Kidney (tissue), 14 donors: ENCODE results near the gene PKIG. TPM values are rescaled to one million over a fixed set of nuclear protein-coding genes. Genes with fewer than 3 reads are reported as not detected.

Experiments used
- DNase-seq, 5 donors: peaks; one replicate each; pipeline ENCODE4 v3.0.0-alpha.2; 2013 to 2020
- FAIRE-seq: peaks from 2 replicates; lab custom pipeline; 2012; peaks lifted over from hg19 to GRCh38; lab: Jason Lieb, UNC
- H3K27ac ChIP-seq, 2 donors: one replicate each; pipeline ENCODE4 v1.7.0; 2013; ENCODE audit warnings: low read depth in 2 of 2, low read length in 2 of 2, inconsistent platforms in 1 of 2
- H3K27me3 ChIP-seq: one replicate; pipeline ENCODE4 v1.7.1; 2013; ENCODE audit warnings: low read length, inconsistent platforms; ENCODE audit not compliant: control insufficient read depth, insufficient read depth
- H3K36me3 ChIP-seq, 3 donors: one replicate each; pipeline versions ENCODE4 v1.7.0 to v1.7.1; 2013; ENCODE audit warnings: low read length in 3 of 3, control low read depth in 1 of 3, inconsistent platforms in 1 of 3; ENCODE audit not compliant: insufficient read depth in 3 of 3, control insufficient read depth in 2 of 3
- H3K4me1 ChIP-seq, 3 donors: one replicate each; pipeline versions ENCODE4 v1.7.0 to v1.7.1; 2013; ENCODE audit warnings: low read length in 3 of 3, inconsistent platforms in 1 of 3, low read depth in 1 of 3; ENCODE audit not compliant: control insufficient read depth in 2 of 3, insufficient read depth in 2 of 3
- H3K4me3 ChIP-seq, 3 donors: one replicate each; pipeline versions ENCODE4 v1.7.0 to v1.8.1; 2013; ENCODE audit warnings: low read length in 3 of 3, control low read depth in 1 of 3, inconsistent platforms in 1 of 3
- H3K9ac ChIP-seq, 3 donors: one replicate each; pipeline versions ENCODE4 v1.7.0 to v1.7.1; 2013; ENCODE audit warnings: low read length in 3 of 3, control low read depth in 1 of 3, inconsistent platforms in 1 of 3
- H3K9me3 ChIP-seq, 3 donors: one replicate each; pipeline versions ENCODE4 v1.7.0 to v1.7.1; 2013; ENCODE audit warnings: low read length in 3 of 3, control low read depth in 1 of 3, inconsistent platforms in 1 of 3; ENCODE audit not compliant: control insufficient read depth in 2 of 3, insufficient read depth in 1 of 3
- CTCF ChIP-seq: IDR thresholded peaks from 3 replicates; pipeline ENCODE4 v1.5.1; 2012; ENCODE audit warnings: mild to moderate bottlenecking, moderate library complexity, borderline replicate concordance; ENCODE audit not compliant: insufficient read depth; ENCODE audit errors: extremely low read depth
- intact Hi-C: fragments of 100-400 bp; cut with DNase I; formaldehyde crosslinking; loops from one replicate; pipeline ENCODE4 v1.11.1; 2022
- polyA plus RNA-seq: library from polyadenylated mRNA; stranded (reverse); fragments of 350-450 nt; fragmentation: Illumina TruSeq; extraction: RNeasy Lipid Tissue Mini Kit (QIAGEN cat#74804); gene quantifications from one replicate; pipeline ENCODE4 v1.2.3, GENCODE V29; 2014; ENCODE audit warnings: low read depth, low replicate concordance; ENCODE audit not compliant: insufficient read depth
- total RNA-seq: library from RNA; stranded (reverse); fragmentation: NEBNext Ultra II Directional; extraction: Animal tissue kit (Norgen Biotek cat#: 25700); gene quantifications from one replicate; pipeline ENCODE4 v1.2.1, GENCODE V29; 2021
- donor health status: control.
- donor health status: control.
- donor health status: control.
- donor health status: control.
- donor health status: control.
- donor health status: DM: yes; HTN: yes; CAD: no.
- donor health status: Normal renal cell carcinoma (clear cell type).

Gene PKIG
- total and polyA plus RNA-seq, 2 donors from 2014 or later, result 71.1 to 150 TPM

- intact Hi-C loops, result no loop called here
- Histone ChIP-seq H3K4me1 (peaks cover 0 to 38% (median 13%) of the 10 kb centered on the region in 3 donors), H3K27me3 (no peaks in the 10 kb centered on the region), H3K9me3 (no peaks in the 10 kb centered on the region), H3K4me3 (no peak overlapping the region), H3K36me3 (no peaks in the 10 kb centered on the region), H3K9ac (no peak overlapping the region), H3K27ac (peak overlapping the region in 1 of 2 donors; percentile 20)
- DNase-seq (no peak), FAIRE-seq (no peak)
- no peak for TF ChIP-seq CTCF
Measured at GRCh38 chr20:44600301-44600700, 17.9 kb downstream of the PKIG start.

GRCh38 chr20:44600758-44601201 lies 18.4 kb downstream of the PKIG start:
- DNase-seq (no peak), FAIRE-seq (no peak)
- no peaks in the 10 kb centered on the region for H3K36me3 ChIP-seq
- TF ChIP-seq CTCF, result no peak
- intact Hi-C loops, result no loop called here
- H3K9me3 ChIP-seq, result no peaks in the 10 kb centered on the region
- H3K4me3 ChIP-seq, result no peak overlapping the region
- H3K4me1 ChIP-seq, result peaks cover 0 to 38% (median 13%) of the 10 kb centered on the region in 3 donors
- H3K9ac ChIP-seq, result no peak overlapping the region
- H3K27me3 ChIP-seq, result no peaks in the 10 kb centered on the region
- H3K27ac ChIP-seq, result peak overlapping the region; percentile 45 to 48

- DNase-seq (no peak), FAIRE-seq (no peak)
- Histone ChIP-seq H3K4me1 (peaks cover 0 to 38% (median 13%) of the 10 kb centered on the region in 3 donors), H3K27me3 (no peaks in the 10 kb centered on the region), H3K27ac (peak overlapping the region; percentile 45 to 48), H3K4me3 (no peak overlapping the region), H3K9ac (no peak overlapping the region), H3K9me3 (no peaks in the 10 kb centered on the region), H3K36me3 (no peaks in the 10 kb centered on the region)
- TF ChIP-seq CTCF, result no peak
- intact Hi-C loops, result no loop called here
Measured at GRCh38 chr20:44601236-44601671, 18.9 kb downstream of the PKIG start.

GRCh38 chr20:44601801-44602204 lies 19.4 kb downstream of the PKIG start:
- peak overlapping the region; percentile 16 to 78 for H3K27ac ChIP-seq
- no peaks in the 10 kb centered on the region for H3K36me3 ChIP-seq
- FAIRE-seq (no peak), DNase-seq (peak in 4 of 5 donors; percentile 31 to 93 (median 74))
- no peaks in the 10 kb centered on the region for H3K9me3 ChIP-seq
- H3K4me1 ChIP-seq, result peaks cover 0 to 38% (median 13%) of the 10 kb centered on the region in 3 donors
- no peak overlapping the region for H3K4me3 ChIP-seq
- H3K27me3 ChIP-seq, result no peaks in the 10 kb centered on the region
- H3K9ac ChIP-seq, result no peak overlapping the region
- intact Hi-C loops, result no loop called here
- TF ChIP-seq CTCF, result no peak
